Measurements from ENCODE around the gene EZR. TPM values are rescaled to one million over a fixed set of nuclear protein-coding genes. Genes with fewer than 3 reads are reported as not detected.

EZR gene
- total and polyA plus RNA-seq, 2 of the 13 experiments (the other 11 are each of a cell fraction or from before 2014, with no cell fraction given), result 34.7 to 60.3 TPM

DNA sequence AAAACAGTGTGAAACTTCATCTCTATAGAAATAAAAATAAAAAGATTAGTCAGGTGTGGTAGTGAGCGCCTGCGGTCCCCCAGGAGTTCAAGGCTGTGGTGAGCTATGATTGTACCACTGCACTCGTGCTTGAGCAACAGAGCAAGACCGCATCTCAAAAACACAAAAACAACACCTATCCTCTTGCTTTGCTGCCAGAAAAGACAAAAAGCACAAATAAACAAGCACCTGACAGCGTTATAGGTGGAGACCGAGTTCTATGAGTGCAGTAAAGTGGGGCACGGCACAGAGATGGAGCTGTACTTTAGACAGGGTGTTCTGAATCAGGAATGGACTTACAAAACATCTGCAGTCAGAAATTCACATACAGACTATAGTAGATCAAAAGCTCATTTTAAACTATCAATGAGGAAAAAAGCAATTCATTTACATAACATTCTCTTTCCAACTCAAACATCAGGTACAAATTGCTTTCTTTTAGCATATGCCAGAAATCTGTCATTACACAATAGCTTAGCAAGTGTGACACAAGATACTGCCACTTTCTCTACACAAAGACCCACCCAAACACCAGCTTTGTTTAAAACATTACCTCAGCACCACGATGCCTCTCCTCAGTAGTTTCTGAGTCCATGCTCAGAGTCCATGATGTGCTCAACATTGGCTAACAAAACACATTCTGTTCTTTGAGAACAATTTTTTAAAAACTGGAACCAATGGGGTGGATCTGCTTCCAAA is 10.1 kb downstream of the EZR start:
- Histone ChIP-seq H3K79me2 (ENCODE audit: insufficient read depth, low read length) (peaks cover 71% of the 10 kb centered on the region), H2AFZ (ENCODE audit: low read length) (no peak overlapping the region), H3K36me3 (replicated peaks in 1 of 2; ENCODE audit: control insufficient read depth in 1 of 2, insufficient read depth in 2 of 2, low read length in 2 of 2) (peaks cover 5 to 10% of the 10 kb centered on the region in 2 experiments; a peak in 4 of 5 replicates), H3K27ac (ENCODE audit: extremely low read length, insufficient read depth, low read length) (peak overlapping the region; percentile 33), H3K4me3 (replicated peaks in 1 of 3; ENCODE audit: insufficient read depth in 1 of 3, low read depth in 2 of 3, low read length in 3 of 3) (no peak overlapping the region), H3K9me3 (ENCODE audit: low read length) (no peaks in the 10 kb centered on the region), H4K20me1 (ENCODE audit: insufficient read depth, low read length) (0 out of 2 replicates have a peak, but pooled peaks cover 12% of the 10 kb centered on the region), H3K27me3 (ENCODE audit: control insufficient read depth in 1 of 2, insufficient read depth in 2 of 2, low read length in 2 of 2) (no peaks in the 10 kb centered on the region), H3K9ac (ENCODE audit: insufficient read depth, low read depth, low read length) (no peak overlapping the region), H3K4me2 (ENCODE audit: low read depth, low read length) (no peak overlapping the region), H3K4me1 (ENCODE audit: insufficient read depth, low read length) (peaks cover 56% of the 10 kb centered on the region)
- DNase-seq (ENCODE audit: low spot score) (peak; percentile 78), ATAC-seq (peak; percentile 79), FAIRE-seq (peak; percentile 66)
- POLR2A ChIA-PET, result interaction anchor here (1.3 kb wide), 1 partner anchor 10 kb away, joined by 5 read pairs; the partner anchor contains the start of gene EZR
- WGBS (ENCODE audit: low lambda C conversion rate), result 73% methylated on average over 8 of the region's 8 CpGs
- no TSS peak for BruUV-seq (replicated peaks)
- in situ Hi-C loops (cut with HindIII; ENCODE audit: extremely low pct_ligation_motif_present, low pct_unique_long_range_greater_than_20kb), result no loop called here
- intact Hi-C loops (cut with micrococcal nuclease; ENCODE audit: unreplicated experiment), result no loop called here
- CTCF ChIA-PET (ENCODE audit: low intra/inter-chr PET ratio, low total read pairs), result no interaction called here
- TF ChIP-seq THYN1 (CRISPR knock-in tag; IDR thresholded peaks at IDR 0.05; ENCODE audit: borderline replicate concordance, low read depth), result no peak
- TF ChIP-seq, protein P1, sequence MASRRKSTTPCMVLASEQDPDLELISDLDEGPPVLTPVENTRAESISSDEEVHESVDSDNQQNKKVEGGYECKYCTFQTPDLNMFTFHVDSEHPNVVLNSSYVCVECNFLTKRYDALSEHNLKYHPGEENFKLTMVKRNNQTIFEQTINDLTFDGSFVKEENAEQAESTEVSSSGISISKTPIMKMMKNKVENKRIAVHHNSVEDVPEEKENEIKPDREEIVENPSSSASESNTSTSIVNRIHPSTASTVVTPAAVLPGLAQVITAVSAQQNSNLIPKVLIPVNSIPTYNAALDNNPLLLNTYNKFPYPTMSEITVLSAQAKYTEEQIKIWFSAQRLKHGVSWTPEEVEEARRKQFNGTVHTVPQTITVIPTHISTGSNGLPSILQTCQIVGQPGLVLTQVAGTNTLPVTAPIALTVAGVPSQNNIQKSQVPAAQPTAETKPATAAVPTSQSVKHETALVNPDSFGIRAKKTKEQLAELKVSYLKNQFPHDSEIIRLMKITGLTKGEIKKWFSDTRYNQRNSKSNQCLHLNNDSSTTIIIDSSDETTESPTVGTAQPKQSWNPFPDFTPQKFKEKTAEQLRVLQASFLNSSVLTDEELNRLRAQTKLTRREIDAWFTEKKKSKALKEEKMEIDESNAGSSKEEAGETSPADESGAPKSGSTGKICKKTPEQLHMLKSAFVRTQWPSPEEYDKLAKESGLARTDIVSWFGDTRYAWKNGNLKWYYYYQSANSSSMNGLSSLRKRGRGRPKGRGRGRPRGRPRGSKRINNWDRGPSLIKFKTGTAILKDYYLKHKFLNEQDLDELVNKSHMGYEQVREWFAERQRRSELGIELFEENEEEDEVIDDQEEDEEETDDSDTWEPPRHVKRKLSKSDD (CRISPR knock-in tag; IDR thresholded peaks at IDR 0.05; ENCODE audit: low read depth), result 0 out of 2 replicates have a peak, but pooled peaks have one; percentile 54
- TF ChIP-seq ZBTB21 (CRISPR knock-in tag; IDR thresholded peaks at IDR 0.05), result peak; percentile 87; the same call in 1 of the 2 replicates
- peak; percentile 28; the same call in 1 of the 2 replicates for TF ChIP-seq SOX5 (CRISPR knock-in tag; IDR thresholded peaks at IDR 0.05; ENCODE audit: borderline replicate concordance)
- no peak for TF ChIP-seq AHR (CRISPR knock-in tag; IDR thresholded peaks at IDR 0.05)
- no peak for TF ChIP-seq NR2F2 (IDR thresholded peaks at IDR 0.05; ENCODE audit: borderline replicate concordance, low read depth)
- TF ChIP-seq ZNF383 (CRISPR knock-in tag; IDR thresholded peaks at IDR 0.05; ENCODE audit: borderline replicate concordance), result no peak
- no peak for TF ChIP-seq ZNF530 (CRISPR knock-in tag; IDR thresholded peaks at IDR 0.05; ENCODE audit: low read depth)
- TF ChIP-seq TBX3 (IDR thresholded peaks at IDR 0.05; ENCODE audit: borderline replicate concordance), result no peak
- peak; percentile 57; the same call in 1 of the 2 replicates for TF ChIP-seq CEBPG (CRISPR knock-in tag; IDR thresholded peaks at IDR 0.05)
- TF ChIP-seq, protein P2, sequence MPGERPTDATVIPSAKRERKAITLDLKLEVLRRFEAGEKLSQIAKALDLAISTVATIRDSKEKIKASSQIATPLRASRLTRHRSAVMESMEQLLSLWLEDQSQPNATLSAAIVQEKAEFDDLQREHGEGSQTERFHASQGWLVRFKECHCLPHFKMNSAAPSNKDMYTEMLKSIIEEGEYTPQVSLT (CRISPR knock-in tag; IDR thresholded peaks at IDR 0.05; ENCODE audit: borderline replicate concordance, low read depth), result no peak
- peak; percentile 28; the same call in 1 of the 2 replicates for TF ChIP-seq SAP130 (CRISPR knock-in tag; IDR thresholded peaks at IDR 0.05; ENCODE audit: low read depth)
- no peak for TF ChIP-seq ZNF562 (CRISPR knock-in tag; IDR thresholded peaks at IDR 0.05; ENCODE audit: borderline replicate concordance)
- no peak for TF ChIP-seq NBN (conservative IDR thresholded peaks at IDR 0.05)
- TF ChIP-seq NCOA1 (CRISPR knock-in tag; IDR thresholded peaks at IDR 0.05), result no peak
- no peak for TF ChIP-seq ZFX (CRISPR knock-in tag; IDR thresholded peaks at IDR 0.05; ENCODE audit: low read depth)
- TF ChIP-seq CAMTA2 (CRISPR knock-in tag; IDR thresholded peaks at IDR 0.05; ENCODE audit: borderline replicate concordance), result no peak
- no peak for TF ChIP-seq ZNF547 (CRISPR knock-in tag; IDR thresholded peaks at IDR 0.05)
- peak; percentile 38; the same call in 1 of the 2 replicates for TF ChIP-seq HNF4A (CRISPR knock-in tag; IDR thresholded peaks at IDR 0.05)
- peak; percentile 91 for TF ChIP-seq CEBPB (IDR thresholded peaks at IDR 0.05; ENCODE audit: borderline replicate concordance, low read depth, low read length)
- peak; percentile 12; the same call in 1 of the 2 replicates for TF ChIP-seq HNF4G (IDR thresholded peaks at IDR 0.05; ENCODE audit: borderline replicate concordance, low read depth, low read length)
- TF ChIP-seq HNF4G (CRISPR knock-in tag; IDR thresholded peaks at IDR 0.05; ENCODE audit: borderline replicate concordance, low read depth), result no peak
- no peak for TF ChIP-seq SOX13 (IDR thresholded peaks at IDR 0.05)
- peak in 1 of 2 experiments; percentile 45; a peak in 1 of 4 replicates for TF ChIP-seq SOX13 (CRISPR knock-in tag; conservative IDR thresholded peaks at IDR 0.05 in 1 of 2, IDR thresholded peaks at IDR 0.05 in 1 of 2)
